GM18505 (cell line): ENCODE results near the gene TSN.
"Not testable (repeated sequence)": the region's sequence is repeated elsewhere in the genome, so short reads cannot be mapped to it uniquely, and the experiment has no call there.

Experiments used
- ATAC-seq: cut with Tn5 transposase; IDR thresholded peaks from one replicate; pipeline ENCODE4 v1.9.1; 2021; ENCODE audit not compliant: unreplicated experiment
- POLR2A ChIP-seq: IDR thresholded peaks from 4 replicates; pipeline ENCODE4 v1.6.1; 2011; ENCODE audit warnings: borderline replicate concordance; ENCODE audit not compliant: insufficient read depth, insufficient read length; ENCODE audit errors: extremely low read depth

TSN gene

GRCh38 chr2:121755237-121756111, at the start of gene TSN:
TSN (plus strand) TSS chr2:121755651; CDS start chr2:121755780, 129 bp downstream.
- ATAC-seq: peak; percentile 100

GRCh38 chr2:121705958-121706357, 49.5 kb upstream of the TSN start:
- no peak for ATAC-seq
- no peak for TF ChIP-seq POLR2A

More at GRCh38 chr2:121755237-121756111, at the start of gene TSN:
- peak; percentile 77 for TF ChIP-seq POLR2A

- no peak for ATAC-seq
- no peak for TF ChIP-seq POLR2A
These were observed 48.0 kb upstream of the TSN start for GRCh38 chr2:121707344-121707919.

DNA sequence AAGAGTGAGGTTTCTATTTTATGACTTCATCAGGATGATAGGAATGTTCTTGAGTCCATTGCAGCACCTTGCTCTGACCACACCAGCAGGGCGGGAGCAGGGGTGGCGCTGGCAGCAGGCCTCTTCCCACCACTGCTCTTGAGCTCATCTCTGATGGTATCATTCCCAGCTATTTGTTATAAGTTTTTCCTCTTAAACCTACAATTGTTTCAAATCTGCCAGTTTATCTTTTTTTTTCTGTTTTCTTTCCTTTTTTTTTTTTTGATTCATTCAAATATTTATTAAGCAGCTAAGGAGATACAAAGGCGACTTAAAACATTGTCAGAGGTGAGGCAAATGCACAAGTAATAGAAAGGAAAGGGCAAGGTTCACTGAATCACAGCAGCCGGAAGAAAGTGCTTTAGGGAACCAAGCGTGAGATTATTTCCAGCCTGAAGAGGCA, 47.5 kb upstream of the TSN start:
- no peak for ATAC-seq

GRCh38 chr2:121709776-121710469, 45.5 kb upstream of the TSN start:
- TF ChIP-seq POLR2A: no peak
- no peak for ATAC-seq

More for the DNA sequence above, 47.5 kb upstream of the TSN start:
- no peak for TF ChIP-seq POLR2A

DNA sequence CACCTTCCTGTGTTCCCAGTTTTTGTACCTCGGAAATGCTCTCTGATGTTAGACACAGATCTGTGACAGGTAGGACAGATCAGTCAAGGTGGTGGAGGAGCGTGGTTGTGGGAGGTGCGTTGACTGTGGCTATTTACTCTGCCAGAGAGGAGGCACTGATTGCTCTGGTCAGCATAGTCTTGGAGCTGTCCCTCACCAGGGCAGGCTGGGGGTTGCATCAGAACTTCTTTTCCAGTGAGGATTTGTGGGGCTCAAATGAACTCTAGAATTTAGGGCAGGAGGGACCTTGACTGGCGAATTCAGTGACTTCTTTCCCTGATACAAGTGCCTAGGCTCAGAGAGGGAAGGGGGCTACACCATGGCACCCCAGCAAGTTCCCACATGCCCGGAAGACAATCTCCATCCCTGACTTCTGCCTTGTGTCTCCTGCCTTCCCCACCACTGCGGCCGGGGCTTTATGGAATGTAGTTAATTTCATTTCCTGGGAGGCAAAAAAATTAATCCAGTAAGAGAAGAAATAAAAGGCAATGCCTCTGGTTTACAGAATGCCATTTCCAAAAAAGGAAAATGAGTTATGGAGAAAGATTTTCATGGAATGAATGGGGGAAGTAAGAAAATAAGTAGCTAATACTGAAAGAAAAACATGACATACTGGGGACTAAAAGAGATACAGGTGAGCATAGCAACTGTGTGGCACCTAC, 44.8 kb upstream of the TSN start:
- no peak for TF ChIP-seq POLR2A
- no peak for ATAC-seq

GRCh38 chr2:121711481-121711880, 44.0 kb upstream of the TSN start:
- not testable (repeated sequence) for ATAC-seq

DNA sequence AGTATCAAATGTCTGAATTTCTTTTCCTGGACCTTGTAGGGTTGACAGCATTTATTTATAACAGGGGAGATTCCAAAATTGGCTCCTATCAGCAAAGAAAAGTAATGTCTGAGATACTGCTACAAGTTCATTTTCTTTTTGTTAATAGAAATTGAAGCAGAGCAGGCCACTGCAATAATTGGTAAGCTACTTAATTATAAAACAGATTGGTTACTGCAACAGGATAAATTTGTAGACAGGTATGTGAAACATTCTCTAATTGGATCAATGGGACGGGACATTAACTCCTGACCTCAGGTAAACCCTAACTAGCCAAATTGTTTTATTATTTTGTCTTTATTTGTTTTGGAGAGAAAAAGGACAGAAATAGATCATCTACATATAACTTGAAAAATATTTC, 39.3 kb upstream of the TSN start:
- no peak for ATAC-seq
- TF ChIP-seq POLR2A: no peak

GRCh38 chr2:121717529-121717928, 37.9 kb upstream of the TSN start:
- ATAC-seq: no peak
- TF ChIP-seq POLR2A: no peak

DNA sequence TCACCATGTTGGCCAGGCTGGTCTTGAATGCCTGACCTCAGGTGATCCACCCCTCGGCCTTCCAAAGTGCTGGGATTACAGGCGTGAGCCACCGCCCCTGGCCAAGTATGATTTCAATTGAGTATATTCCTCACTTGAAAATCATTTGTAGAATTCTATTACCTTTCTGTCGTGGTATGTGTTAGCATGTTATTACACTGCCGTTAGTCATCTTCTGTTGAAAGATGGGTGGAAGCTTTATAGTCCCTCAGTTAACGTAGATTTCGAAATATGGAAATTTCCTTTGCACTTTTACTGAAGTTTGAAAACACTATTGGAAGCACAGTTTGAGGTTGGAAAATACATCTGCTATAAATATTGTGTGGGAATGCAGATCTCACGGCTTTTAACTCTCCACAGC, 33.5 kb upstream of the TSN start:
- no peak for TF ChIP-seq POLR2A
- ATAC-seq: no peak

DNA sequence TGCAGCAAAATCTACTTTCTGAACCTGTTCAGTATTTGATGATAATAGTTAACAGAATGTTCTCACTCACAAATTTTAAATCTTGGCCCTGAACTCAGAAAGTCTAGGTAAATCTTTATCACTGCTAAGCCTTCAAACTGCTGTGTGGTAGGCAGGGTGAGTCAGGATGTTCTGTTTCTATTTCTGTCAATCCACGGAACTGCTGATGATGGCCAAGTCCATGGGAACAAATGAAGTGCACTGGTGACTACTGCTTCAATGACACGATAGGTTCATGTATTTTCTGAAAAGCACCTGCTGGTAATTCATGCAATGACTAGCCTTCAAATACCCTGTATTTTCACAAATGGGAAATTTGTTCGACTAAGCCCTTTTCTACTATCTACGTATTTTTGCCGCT, 33.0 kb upstream of the TSN start:
- no peak for ATAC-seq

GRCh38 chr2:121723316-121723715, 32.1 kb upstream of the TSN start:
- ATAC-seq: no peak
- no peak for TF ChIP-seq POLR2A

More for the DNA sequence above, 33.0 kb upstream of the TSN start:
- no peak for TF ChIP-seq POLR2A

GRCh38 chr2:121727332-121727731, 28.1 kb upstream of the TSN start:
- no peak for TF ChIP-seq POLR2A
- no peak for ATAC-seq
